Measurements from ENCODE around the gene ZNF148.

DNA sequence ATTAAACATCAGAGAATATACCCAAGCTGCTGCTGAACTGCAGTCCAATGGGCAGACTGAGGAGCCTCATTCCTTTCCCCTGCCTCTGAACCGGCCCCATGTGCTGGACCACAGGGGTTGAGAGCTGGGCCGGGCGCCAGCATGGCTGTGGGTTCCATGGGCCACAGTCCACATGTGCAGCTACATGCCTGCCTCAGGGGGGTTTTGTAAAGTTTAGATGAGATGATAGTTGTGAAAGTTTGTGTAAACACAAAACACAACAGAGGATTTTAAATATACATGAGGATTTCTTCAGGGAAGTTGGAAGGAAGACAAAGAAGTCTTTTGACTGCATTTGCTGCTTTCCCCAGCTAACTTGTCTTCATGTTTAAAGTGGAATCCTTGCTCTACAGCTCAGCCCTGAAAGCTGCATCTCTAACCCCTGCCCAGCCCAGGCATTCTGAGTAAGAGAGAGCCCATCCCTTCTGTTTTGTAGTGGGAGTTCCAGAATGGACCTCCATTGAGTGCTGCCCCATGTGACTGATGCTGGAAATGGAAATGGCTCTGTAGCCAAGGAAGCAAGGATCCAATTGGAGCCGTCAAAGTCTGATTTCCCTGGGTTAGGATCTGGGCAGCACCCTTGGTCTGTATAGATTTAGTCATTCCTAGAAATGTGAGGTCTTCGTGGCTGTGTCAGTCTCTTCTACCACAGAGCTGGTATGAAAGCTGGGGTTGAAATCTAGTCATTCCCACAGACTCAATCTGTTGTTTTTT, 180.1 kb downstream of the ZNF148 start:
- no peak for TF ChIP-seq EZH2 (IDR thresholded peaks at IDR 0.05; ENCODE audit: borderline replicate concordance, low read length)
- TF ChIP-seq, protein P1, sequence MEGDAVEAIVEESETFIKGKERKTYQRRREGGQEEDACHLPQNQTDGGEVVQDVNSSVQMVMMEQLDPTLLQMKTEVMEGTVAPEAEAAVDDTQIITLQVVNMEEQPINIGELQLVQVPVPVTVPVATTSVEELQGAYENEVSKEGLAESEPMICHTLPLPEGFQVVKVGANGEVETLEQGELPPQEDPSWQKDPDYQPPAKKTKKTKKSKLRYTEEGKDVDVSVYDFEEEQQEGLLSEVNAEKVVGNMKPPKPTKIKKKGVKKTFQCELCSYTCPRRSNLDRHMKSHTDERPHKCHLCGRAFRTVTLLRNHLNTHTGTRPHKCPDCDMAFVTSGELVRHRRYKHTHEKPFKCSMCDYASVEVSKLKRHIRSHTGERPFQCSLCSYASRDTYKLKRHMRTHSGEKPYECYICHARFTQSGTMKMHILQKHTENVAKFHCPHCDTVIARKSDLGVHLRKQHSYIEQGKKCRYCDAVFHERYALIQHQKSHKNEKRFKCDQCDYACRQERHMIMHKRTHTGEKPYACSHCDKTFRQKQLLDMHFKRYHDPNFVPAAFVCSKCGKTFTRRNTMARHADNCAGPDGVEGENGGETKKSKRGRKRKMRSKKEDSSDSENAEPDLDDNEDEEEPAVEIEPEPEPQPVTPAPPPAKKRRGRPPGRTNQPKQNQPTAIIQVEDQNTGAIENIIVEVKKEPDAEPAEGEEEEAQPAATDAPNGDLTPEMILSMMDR (conservative IDR thresholded peaks at IDR 0.05 in 1 of 2, IDR thresholded peaks at IDR 0.05 in 1 of 2; ENCODE audit: extremely low read depth in 1 of 2, insufficient read depth in 1 of 2, low read depth in 1 of 2, low read length in 2 of 2) = no peak

All from mammary epithelial cell (primary cell).